ENCODE data around the gene CABP7.

DNA sequence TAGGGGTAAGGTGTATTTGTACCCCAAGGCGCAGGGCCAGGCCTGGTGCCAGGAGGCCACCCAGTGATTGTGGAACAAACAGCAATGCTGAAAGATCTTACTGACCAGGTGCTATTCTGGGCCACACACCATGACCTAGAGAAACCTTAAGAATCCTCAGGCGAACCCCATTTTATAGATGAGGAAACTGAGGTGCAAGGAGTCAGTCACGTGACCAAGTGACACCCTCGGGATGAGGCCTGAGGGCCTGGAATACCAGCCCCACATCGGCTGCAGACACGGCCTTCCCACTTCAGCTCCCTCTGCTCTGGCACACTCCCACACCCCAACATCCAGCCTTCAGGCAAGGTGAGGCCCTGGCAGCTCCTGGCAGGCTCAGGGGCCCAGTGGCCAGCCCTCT lies 13.1 kb downstream of the CABP7 start:
- TF ChIP-seq ZNF335 (CRISPR knock-in tag; IDR thresholded peaks at IDR 0.05): no peak
- TF ChIP-seq SAFB2 (CRISPR knock-in tag; IDR thresholded peaks at IDR 0.05; ENCODE audit: borderline replicate concordance, low read depth): no peak
- TF ChIP-seq, protein P1, sequence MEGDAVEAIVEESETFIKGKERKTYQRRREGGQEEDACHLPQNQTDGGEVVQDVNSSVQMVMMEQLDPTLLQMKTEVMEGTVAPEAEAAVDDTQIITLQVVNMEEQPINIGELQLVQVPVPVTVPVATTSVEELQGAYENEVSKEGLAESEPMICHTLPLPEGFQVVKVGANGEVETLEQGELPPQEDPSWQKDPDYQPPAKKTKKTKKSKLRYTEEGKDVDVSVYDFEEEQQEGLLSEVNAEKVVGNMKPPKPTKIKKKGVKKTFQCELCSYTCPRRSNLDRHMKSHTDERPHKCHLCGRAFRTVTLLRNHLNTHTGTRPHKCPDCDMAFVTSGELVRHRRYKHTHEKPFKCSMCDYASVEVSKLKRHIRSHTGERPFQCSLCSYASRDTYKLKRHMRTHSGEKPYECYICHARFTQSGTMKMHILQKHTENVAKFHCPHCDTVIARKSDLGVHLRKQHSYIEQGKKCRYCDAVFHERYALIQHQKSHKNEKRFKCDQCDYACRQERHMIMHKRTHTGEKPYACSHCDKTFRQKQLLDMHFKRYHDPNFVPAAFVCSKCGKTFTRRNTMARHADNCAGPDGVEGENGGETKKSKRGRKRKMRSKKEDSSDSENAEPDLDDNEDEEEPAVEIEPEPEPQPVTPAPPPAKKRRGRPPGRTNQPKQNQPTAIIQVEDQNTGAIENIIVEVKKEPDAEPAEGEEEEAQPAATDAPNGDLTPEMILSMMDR (CRISPR knock-in tag; IDR thresholded peaks at IDR 0.05): no peak
- TF ChIP-seq, protein P2, sequence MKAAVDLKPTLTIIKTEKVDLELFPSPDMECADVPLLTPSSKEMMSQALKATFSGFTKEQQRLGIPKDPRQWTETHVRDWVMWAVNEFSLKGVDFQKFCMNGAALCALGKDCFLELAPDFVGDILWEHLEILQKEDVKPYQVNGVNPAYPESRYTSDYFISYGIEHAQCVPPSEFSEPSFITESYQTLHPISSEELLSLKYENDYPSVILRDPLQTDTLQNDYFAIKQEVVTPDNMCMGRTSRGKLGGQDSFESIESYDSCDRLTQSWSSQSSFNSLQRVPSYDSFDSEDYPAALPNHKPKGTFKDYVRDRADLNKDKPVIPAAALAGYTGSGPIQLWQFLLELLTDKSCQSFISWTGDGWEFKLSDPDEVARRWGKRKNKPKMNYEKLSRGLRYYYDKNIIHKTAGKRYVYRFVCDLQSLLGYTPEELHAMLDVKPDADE (CRISPR knock-in tag; IDR thresholded peaks at IDR 0.05): no peak
- TF ChIP-seq ZNF207 (IDR thresholded peaks at IDR 0.05; ENCODE audit: borderline replicate concordance): no peak
- peak; percentile 37; the same call in 1 of the 2 replicates for TF ChIP-seq ZNF629 (CRISPR knock-in tag; conservative IDR thresholded peaks at IDR 0.05)
- TF ChIP-seq ZNF101 (CRISPR knock-in tag; IDR thresholded peaks at IDR 0.05; ENCODE audit: borderline replicate concordance, low read depth): no peak
- no peak for TF ChIP-seq ZBTB8A (CRISPR knock-in tag; IDR thresholded peaks at IDR 0.05; ENCODE audit: borderline replicate concordance, low read depth)
- TF ChIP-seq, protein P3, sequence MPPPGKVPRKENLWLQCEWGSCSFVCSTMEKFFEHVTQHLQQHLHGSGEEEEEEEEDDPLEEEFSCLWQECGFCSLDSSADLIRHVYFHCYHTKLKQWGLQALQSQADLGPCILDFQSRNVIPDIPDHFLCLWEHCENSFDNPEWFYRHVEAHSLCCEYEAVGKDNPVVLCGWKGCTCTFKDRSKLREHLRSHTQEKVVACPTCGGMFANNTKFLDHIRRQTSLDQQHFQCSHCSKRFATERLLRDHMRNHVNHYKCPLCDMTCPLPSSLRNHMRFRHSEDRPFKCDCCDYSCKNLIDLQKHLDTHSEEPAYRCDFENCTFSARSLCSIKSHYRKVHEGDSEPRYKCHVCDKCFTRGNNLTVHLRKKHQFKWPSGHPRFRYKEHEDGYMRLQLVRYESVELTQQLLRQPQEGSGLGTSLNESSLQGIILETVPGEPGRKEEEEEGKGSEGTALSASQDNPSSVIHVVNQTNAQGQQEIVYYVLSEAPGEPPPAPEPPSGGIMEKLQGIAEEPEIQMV (CRISPR knock-in tag; IDR thresholded peaks at IDR 0.05; ENCODE audit: low read depth): no peak
- TF ChIP-seq SIN3A (IDR thresholded peaks at IDR 0.05; ENCODE audit: borderline replicate concordance, low read depth, low read length): no peak
- TF ChIP-seq POLR2A (IDR thresholded peaks at IDR 0.05; ENCODE audit: insufficient read depth in 1 of 2, low read depth in 2 of 2, low read length in 2 of 2): no peak
- no peak for TF ChIP-seq ZBTB1 (CRISPR knock-in tag; IDR thresholded peaks at IDR 0.05; ENCODE audit: borderline replicate concordance)
